GM12864 (cell line): ENCODE data around the gene MAGEB3.

Source experiments
- DNase-seq: peaks from one replicate; pipeline ENCODE4 v3.0.0-alpha.2; 2011; ENCODE audit warnings: low read depth
- H3K4me3 ChIP-seq: 2 replicates; pipeline ENCODE4 v1.5.1; 2011; ENCODE audit warnings: mild to moderate bottlenecking, low read depth, low read length, control low read depth
- CTCF ChIP-seq: IDR thresholded peaks from 2 replicates; pipeline ENCODE4 v1.5.1; 2011; ENCODE audit warnings: low read depth, mild to moderate bottlenecking, moderate library complexity, low read length, control low read depth, inconsistent platforms; ENCODE audit errors: missing control alignments

Gene MAGEB3

DNA sequence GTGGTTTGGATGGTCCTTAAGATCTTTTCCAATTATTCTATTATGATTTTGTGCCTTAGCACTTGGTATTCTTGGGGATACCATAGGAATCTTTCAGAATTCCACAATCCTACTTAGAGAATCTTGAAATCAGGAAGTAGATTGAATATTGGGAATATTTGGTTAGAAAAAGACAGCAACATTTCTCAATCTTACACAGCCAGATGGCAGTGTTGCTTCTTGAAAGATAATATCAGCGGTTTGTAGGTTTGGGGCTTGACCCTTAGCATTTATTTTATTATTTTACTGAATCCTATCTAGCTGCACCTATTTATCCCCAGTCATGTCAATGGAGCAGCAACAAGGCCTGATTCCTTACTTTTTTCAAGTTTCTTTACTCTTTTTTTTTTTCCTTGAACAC is 45.0 kb downstream of the MAGEB3 start:
- H3K4me3 ChIP-seq: no peak overlapping the region
- no peak for DNase-seq
- TF ChIP-seq CTCF: no peak

DNA sequence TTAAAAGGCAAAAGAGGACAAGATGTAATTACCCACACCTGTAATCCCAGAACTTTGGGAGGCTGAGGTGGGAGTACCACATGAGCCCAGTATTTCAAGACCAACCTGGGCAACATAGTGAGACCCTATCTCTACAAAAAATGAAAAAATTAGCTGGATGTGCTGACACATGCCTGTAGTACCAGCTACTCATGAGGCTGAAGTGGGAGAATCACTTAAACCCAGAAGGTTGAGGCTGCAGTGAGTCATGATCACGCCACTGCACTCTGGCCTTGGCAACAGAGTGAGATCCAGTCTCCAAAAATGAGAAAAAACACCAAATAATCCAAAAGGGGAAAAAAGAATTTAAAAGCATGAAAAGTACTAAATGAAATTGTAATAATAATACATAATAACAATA is 47.9 kb downstream of the MAGEB3 start:
- no peak overlapping the region for H3K4me3 ChIP-seq
- DNase-seq: no peak
- no peak for TF ChIP-seq CTCF

- DNase-seq: no peak
- no peak overlapping the region for H3K4me3 ChIP-seq
- TF ChIP-seq CTCF: no peak
Observed at GRCh38 chrX:30280428-30280827, 50.0 kb downstream of the MAGEB3 start.

GRCh38 chrX:30282527-30282926 is 52.1 kb downstream of the MAGEB3 start:
- no peak for DNase-seq
- TF ChIP-seq CTCF: no peak
- no peak overlapping the region for H3K4me3 ChIP-seq

GRCh38 chrX:30283456-30284200 is 53.2 kb downstream of the MAGEB3 start:
- no peak for DNase-seq
- no peak overlapping the region for H3K4me3 ChIP-seq
- no peak for TF ChIP-seq CTCF
